Dendritic cell treated with granulocyte-macrophage colony-stimulating factor and Interleukin-4, amounts not matched to agents 40 ng/mL and 50 ng/mL, for 4 days (primary cell): ENCODE data around the gene CRCP.

Experiments used
- H3K27ac Mint-ChIP-seq: one replicate; pipeline ENCODE4 v1.8.0; 2022; ENCODE audit warnings: mild to moderate bottlenecking, mixed read lengths
- H3K27me3 Mint-ChIP-seq: one replicate; pipeline ENCODE4 v1.8.0; 2022; ENCODE audit warnings: mild to moderate bottlenecking, mixed read lengths
- H3K36me3 Mint-ChIP-seq: one replicate; pipeline ENCODE4 v1.8.0; 2022; ENCODE audit warnings: low read depth, mixed read lengths
- H3K4me1 Mint-ChIP-seq: one replicate; pipeline ENCODE4 v1.8.0; 2022; ENCODE audit warnings: low read depth, mixed read lengths
- H3K4me3 Mint-ChIP-seq: one replicate; pipeline ENCODE4 v1.8.0; 2022; ENCODE audit warnings: mild to moderate bottlenecking, moderate library complexity, mixed read lengths
- H3K9me3 Mint-ChIP-seq: one replicate; pipeline ENCODE4 v1.8.0; 2022; ENCODE audit warnings: mixed read lengths
- intact Hi-C: fragments of 100-400 bp; cut with micrococcal nuclease; formaldehyde crosslinking; loops from one replicate; pipeline ENCODE4 v1.15.0; 2022

The CRCP gene

DNA sequence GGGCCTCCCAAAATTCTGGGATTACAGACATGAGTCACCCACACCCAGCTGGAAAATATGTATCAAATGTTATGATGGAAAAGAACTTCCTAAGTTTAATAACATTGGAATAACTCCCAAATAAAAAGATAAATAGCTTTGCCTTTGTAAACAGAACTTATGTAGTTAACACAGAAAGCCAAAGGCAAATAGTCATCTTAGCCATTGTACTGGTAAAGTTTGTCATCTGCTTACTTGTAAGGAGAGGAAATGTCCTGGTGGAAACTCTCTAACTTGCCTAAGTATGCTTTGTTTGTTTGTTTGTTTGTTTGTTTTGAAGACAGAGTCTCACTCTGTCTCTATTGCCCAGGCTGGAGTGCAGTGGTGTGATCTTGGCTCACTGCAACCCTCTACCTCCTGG, 66.7 kb downstream of the CRCP start:
- Mint-ChIP-seq H3K36me3 (no peaks in the 10 kb centered on the region), H3K4me1 (no peaks in the 10 kb centered on the region)

DNA sequence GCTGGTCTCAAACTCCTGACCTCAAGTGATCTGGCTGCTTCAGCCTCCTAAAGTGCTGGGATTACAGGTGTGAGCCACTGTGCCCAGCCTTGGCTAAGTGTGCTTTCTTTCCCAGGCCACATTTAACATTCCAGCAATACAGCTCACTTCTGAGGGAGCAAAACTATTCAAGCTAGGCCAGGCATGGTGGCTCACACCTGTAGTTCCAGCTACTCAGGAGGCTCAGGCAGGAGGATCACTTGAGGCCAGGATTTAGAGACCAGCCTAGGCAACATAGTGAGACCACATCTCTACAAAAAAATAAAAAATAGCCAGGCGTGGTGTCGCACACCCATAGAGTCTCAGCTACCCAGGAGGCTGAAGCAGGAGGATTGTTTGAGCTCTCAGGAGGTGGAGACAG, 67.2 kb downstream of the CRCP start:
- no peaks in the 10 kb centered on the region for H3K36me3 Mint-ChIP-seq
- H3K9me3 Mint-ChIP-seq, result no peaks in the 10 kb centered on the region
- no peak overlapping the region for H3K27ac Mint-ChIP-seq
- intact Hi-C loops, result no loop called here
- H3K27me3 Mint-ChIP-seq, result peaks cover 4% of the 10 kb centered on the region
- no peak overlapping the region for H3K4me3 Mint-ChIP-seq
- H3K4me1 Mint-ChIP-seq, result no peaks in the 10 kb centered on the region

More for the DNA sequence above, 66.7 kb downstream of the CRCP start:
- Mint-ChIP-seq H3K27me3 (peaks cover 4% of the 10 kb centered on the region), H3K9me3 (no peaks in the 10 kb centered on the region), H3K4me3 (no peak overlapping the region), H3K27ac (no peak overlapping the region)
- intact Hi-C loops, result no loop called here

DNA sequence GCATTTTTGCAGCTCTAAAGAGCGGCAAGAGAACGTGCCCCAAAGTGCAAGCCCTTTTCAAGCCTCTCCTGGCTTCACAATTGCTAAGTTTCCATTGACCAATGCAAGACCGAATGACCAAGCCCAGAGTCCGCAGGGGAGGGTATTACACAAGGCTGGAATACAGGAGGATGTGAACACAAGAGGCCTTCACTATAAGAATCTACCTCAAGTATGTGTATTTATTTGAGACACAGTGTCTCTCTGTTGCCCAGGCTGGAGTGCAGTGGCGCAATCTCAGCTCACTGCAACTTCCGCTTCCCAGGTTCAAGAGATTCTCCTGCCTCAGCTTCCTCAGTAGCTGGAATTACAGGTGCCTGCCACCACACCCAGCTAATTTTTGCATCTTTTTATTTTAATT, 68.3 kb downstream of the CRCP start:
- H3K4me1 Mint-ChIP-seq, result no peaks in the 10 kb centered on the region
- H3K27ac Mint-ChIP-seq, result no peak overlapping the region
- H3K27me3 Mint-ChIP-seq, result peaks cover 2% of the 10 kb centered on the region
- intact Hi-C loops, result no loop called here
- H3K9me3 Mint-ChIP-seq, result no peaks in the 10 kb centered on the region
- no peak overlapping the region for H3K4me3 Mint-ChIP-seq
- no peaks in the 10 kb centered on the region for H3K36me3 Mint-ChIP-seq

DNA sequence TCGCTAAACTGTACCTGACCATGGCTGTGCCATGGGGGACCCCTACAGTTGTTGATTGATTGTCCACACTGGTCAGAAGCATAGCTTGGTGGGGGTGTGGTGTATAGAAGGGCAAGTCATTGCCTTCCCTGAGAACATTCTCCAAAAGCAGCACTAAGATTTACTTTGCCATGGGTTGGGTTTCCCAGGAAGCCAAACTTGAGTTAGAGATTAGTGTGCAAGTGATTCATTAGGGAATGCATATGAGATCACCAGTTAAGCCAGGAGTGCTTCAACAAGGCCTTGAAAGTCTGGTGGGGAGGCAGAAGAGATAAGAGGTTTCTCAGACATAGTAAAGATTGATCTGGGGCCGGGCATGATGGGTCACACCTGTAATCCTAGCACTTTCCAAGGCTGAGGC, 69.1 kb downstream of the CRCP start:
- no peak overlapping the region for H3K4me3 Mint-ChIP-seq
- H3K9me3 Mint-ChIP-seq, result no peaks in the 10 kb centered on the region
- intact Hi-C loops, result no loop called here
- no peak overlapping the region for H3K27ac Mint-ChIP-seq
- H3K27me3 Mint-ChIP-seq, result peaks cover 2% of the 10 kb centered on the region
- no peaks in the 10 kb centered on the region for H3K4me1 Mint-ChIP-seq
- H3K36me3 Mint-ChIP-seq, result no peaks in the 10 kb centered on the region

DNA sequence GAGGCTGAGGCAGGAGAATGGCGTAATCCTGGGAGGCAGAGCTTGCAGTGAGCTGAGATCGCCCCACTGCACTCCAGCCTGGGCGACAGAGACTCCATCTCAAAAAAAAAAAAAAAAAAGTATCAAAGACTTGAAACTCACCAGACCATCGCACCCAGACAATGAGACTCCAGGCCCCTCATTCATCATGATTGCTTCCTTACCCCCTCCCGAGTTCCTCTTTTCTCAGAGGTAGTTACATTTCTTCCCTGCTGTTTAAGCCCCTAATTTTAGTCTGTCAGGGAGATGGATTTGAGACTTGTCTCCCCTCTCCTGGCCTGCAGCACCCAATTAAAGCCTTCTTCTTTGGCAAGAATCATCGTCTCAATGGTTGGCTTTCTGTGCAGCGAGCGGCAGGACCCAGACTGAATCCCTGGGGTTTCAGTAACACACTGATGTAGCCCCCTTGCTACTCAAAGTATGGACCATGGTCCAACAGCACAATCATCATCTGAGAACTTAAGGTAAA, 71.1 kb downstream of the CRCP start:
- H3K4me1 Mint-ChIP-seq, result no peaks in the 10 kb centered on the region
- no peaks in the 10 kb centered on the region for H3K9me3 Mint-ChIP-seq
- H3K4me3 Mint-ChIP-seq, result no peak overlapping the region
- peaks cover 4% of the 10 kb centered on the region for H3K27me3 Mint-ChIP-seq
- intact Hi-C loops, result no loop called here
- H3K36me3 Mint-ChIP-seq, result no peaks in the 10 kb centered on the region
- no peak overlapping the region for H3K27ac Mint-ChIP-seq

DNA sequence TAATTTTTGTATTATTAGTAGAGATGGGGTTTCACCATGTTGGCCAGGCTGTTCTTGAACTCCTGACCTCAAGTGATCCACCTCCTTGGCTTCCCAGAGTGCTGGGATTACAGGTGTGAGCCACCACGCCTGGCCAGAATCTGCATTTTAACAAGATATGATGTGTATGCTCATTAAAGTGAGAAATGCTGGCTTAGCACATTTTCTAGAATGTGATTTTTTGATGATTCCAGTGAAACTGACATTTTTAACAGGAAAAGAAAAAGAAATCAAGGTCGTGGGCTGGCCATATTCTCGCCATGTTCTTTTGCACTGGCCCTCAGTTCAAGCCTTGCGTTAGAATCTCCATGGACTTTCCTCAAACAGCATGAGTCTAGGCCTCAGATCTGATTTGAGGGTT, 72.3 kb downstream of the CRCP start:
- Mint-ChIP-seq H3K27me3 (peaks cover 4% of the 10 kb centered on the region), H3K36me3 (no peaks in the 10 kb centered on the region), H3K4me1 (no peaks in the 10 kb centered on the region), H3K27ac (no peak overlapping the region), H3K9me3 (no peaks in the 10 kb centered on the region), H3K4me3 (no peak overlapping the region)
- intact Hi-C loops, result no loop called here

DNA sequence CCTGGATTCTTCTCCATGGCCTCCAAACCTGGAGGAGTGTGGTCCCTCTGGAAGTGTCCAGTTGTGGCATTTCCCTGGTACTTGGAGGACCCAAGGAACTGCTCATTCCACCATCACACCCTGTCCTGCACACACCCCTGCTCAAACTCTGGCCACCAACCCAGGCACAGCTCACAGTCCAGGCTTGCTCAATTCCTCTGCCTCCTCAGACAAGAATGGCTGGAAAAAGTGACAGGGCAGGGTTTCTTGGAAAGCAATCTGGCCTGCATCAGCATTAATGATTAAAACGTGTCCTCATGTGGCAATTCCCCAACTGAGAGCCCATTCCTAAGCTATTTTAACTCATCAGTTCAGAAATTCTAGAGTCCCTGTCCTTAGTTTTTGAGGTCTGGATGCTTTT, 73.3 kb downstream of the CRCP start:
- Mint-ChIP-seq H3K9me3 (no peaks in the 10 kb centered on the region), H3K4me3 (no peak overlapping the region), H3K36me3 (no peaks in the 10 kb centered on the region), H3K27ac (no peak overlapping the region), H3K27me3 (peaks cover 4% of the 10 kb centered on the region), H3K4me1 (no peaks in the 10 kb centered on the region)
- intact Hi-C loops, result no loop called here

DNA sequence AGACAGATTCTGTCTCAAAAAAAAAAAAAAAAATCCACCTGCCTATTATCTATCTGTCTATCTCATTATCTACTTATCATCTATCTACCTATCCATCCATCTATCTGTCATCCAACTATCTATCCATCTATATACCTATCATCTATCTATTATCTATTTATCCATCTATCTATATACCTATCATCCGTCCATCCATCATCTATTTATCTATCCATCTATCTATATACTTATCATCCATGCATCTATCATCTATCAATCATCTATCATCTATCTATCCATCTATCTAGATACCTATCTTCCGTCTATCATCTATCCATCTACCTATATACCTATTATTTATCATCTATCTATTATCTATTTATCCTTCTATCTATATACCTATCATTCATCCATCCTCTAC, 74.0 kb downstream of the CRCP start:
- H3K36me3 Mint-ChIP-seq, result no peaks in the 10 kb centered on the region
- H3K27me3 Mint-ChIP-seq, result peaks cover 4% of the 10 kb centered on the region
- H3K9me3 Mint-ChIP-seq, result no peaks in the 10 kb centered on the region
- intact Hi-C loops, result no loop called here
- H3K4me3 Mint-ChIP-seq, result no peak overlapping the region
- no peak overlapping the region for H3K27ac Mint-ChIP-seq
- H3K4me1 Mint-ChIP-seq, result no peaks in the 10 kb centered on the region

DNA sequence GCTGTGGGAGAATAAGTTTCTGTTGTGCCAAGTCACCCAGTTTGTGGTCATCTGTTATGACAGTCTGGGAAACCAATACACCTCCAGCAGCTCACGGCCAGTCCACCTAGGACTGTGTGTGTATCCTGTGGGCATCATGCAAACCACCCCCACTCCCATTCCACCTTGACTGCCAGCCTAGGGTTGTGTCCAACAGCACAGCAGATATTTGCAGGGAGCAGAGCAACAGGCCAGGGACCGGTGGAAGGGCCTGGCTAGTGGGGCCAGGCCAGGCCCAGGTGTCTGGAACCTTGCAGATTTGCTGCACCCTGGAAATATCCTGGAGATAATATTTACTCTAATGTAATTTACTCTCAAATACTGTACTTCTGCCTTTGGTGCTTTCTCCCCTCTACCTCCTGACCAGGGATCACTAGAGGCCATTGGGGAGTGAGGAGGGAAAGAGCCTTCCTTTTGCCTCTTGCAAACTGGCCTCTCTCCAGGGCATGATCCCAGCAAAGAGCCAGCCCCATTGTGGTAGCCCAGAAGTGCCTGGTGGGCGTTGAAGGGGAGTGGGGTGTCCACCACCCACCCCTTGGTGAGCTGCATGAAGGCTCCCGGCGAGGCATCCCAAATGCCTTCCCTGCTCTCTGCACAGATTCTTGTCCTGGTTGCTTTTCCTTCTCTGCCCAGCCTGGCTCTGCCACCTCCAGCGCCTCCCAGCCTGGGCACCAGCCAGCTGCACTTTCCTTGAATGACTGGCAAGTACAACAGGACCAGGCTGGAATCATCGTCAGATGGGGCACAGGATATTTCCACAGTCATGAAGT, 75.3 kb downstream of the CRCP start:
- no peaks in the 10 kb centered on the region for H3K9me3 Mint-ChIP-seq
- H3K27me3 Mint-ChIP-seq, result peaks cover 4% of the 10 kb centered on the region
- no peaks in the 10 kb centered on the region for H3K36me3 Mint-ChIP-seq
- intact Hi-C loops, result no loop called here
- H3K27ac Mint-ChIP-seq, result no peak overlapping the region
- H3K4me3 Mint-ChIP-seq, result no peak overlapping the region
- H3K4me1 Mint-ChIP-seq, result no peaks in the 10 kb centered on the region

DNA sequence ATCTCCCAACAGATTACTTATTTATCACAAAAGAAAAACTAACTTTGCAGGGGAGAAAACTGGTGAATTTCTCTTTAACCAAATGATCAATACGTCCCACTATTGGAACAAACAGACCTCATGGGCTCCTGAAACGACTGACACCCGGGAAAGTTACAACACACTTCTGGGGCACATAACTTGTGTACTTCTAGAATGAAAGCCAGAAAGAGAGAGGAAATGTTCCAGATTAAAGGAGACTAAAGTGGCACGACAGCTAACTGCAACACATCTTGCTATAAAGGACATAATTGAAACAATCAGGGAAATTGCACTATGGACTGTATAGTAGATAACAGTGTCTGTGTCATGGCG, 75.8 kb downstream of the CRCP start:
- no peaks in the 10 kb centered on the region for H3K4me1 Mint-ChIP-seq
- no peaks in the 10 kb centered on the region for H3K36me3 Mint-ChIP-seq
- intact Hi-C loops, result no loop called here
- H3K9me3 Mint-ChIP-seq, result no peaks in the 10 kb centered on the region
- H3K4me3 Mint-ChIP-seq, result no peak overlapping the region
- peaks cover 4% of the 10 kb centered on the region for H3K27me3 Mint-ChIP-seq
- H3K27ac Mint-ChIP-seq, result no peak overlapping the region

DNA sequence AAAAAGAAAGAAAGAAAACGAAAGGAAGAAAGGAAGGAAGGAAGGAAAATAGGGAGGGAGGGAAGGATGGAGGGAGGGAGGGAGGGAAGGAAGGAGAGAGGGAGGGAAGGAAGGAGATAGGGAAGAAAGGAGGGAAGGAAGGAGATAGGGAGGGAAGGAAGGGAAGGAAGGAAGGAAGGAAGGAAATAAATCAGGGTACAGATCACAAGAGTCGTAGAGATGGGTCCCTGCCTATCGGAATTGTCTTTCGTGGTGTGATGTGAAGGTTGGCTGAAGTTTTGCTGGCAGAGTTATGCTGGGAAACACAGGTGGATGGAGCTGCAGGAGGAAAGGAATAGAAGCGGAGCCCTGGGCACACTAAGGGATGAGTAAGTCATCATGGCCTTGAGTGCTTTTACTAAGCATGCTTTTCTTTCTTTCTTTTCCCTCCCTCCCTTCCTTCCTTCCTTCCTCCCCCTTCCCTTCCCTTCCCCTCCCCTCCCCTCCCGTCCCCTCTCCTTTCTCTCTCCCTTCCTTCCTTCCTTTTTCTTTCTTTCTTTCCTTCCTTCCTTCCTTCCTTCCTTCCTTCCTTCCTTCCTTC, 78.6 kb downstream of the CRCP start:
- intact Hi-C loops, result no loop called here
- no peaks in the 10 kb centered on the region for H3K36me3 Mint-ChIP-seq
- H3K27me3 Mint-ChIP-seq, result peaks cover 2% of the 10 kb centered on the region

DNA sequence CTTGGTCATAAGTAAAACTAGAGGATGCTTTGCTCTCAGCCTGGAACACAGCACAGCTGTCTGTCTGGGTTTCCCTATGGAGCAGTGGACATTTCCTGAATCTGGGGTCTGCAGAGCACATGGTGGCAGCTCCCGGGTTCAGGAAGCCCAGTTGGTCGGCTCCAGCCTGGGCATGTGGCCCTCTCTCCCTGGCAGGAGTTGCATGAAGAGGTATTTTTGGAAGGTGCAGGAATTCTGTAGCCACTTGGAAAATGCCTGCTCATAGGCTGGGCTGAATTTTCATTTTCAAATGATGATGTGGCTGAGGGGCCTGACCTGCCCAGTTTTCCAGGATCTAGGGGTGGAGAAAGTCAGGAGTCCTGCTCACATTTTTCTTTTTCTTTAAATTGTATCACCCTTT, 83.8 kb downstream of the CRCP start:
- Mint-ChIP-seq H3K27me3 (peaks cover 23% of the 10 kb centered on the region), H3K4me1 (no peaks in the 10 kb centered on the region), H3K4me3 (no peak overlapping the region), H3K9me3 (no peaks in the 10 kb centered on the region), H3K36me3 (no peaks in the 10 kb centered on the region), H3K27ac (no peak overlapping the region)
- intact Hi-C loops, result no loop called here

More for the DNA sequence above, 78.6 kb downstream of the CRCP start:
- Mint-ChIP-seq H3K27ac (no peak overlapping the region), H3K9me3 (no peaks in the 10 kb centered on the region), H3K4me1 (no peaks in the 10 kb centered on the region), H3K4me3 (no peak overlapping the region)

DNA sequence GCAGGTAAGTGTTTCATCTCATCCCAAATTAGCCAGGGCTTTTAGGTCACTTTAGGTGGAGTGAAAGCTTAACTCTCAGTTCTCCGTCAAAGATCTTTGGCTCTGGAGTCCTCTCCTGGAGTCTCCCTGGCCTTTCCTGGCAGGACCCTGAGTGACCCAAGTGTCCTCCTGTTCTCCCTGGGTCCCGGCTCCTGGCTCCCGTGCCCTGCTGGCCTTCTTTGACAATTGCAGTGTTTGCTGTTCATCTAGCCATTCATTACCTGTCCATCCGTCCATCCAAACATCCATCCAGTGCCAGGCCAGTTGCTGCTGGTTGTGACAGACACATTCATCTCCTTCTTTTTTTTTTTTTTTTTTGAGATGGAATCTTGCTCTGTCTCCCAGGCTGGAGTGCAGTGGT, 84.3 kb downstream of the CRCP start:
- intact Hi-C loops, result no loop called here
- Mint-ChIP-seq H3K4me3 (no peak overlapping the region), H3K27ac (no peak overlapping the region), H3K36me3 (no peaks in the 10 kb centered on the region), H3K9me3 (no peaks in the 10 kb centered on the region), H3K4me1 (no peaks in the 10 kb centered on the region), H3K27me3 (peaks cover 28% of the 10 kb centered on the region)

DNA sequence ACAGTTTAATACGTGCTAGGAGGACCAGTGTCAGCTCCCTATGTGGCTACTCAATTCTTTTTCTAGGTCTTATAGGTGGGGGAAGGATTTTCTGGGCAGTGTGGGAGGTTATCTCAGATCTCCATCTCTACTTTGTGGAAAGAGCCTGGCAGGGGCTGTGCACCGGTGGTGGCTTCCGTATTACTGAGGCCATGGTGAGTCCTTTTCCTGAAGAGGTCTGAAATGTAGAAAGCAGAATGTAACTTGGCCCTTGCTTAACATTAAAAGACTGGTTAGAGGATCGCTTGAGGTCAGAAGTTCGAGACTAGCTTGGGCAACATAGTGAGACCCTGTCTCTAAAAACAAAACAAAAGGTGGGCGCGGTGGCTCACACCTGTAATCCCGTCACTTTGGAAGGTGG, 87.8 kb downstream of the CRCP start:
- Mint-ChIP-seq H3K4me3 (no peak overlapping the region), H3K27me3 (peaks cover 51% of the 10 kb centered on the region), H3K9me3 (no peaks in the 10 kb centered on the region), H3K27ac (no peak overlapping the region), H3K36me3 (no peaks in the 10 kb centered on the region), H3K4me1 (peaks cover 21% of the 10 kb centered on the region)
- intact Hi-C loops, result no loop called here
